ENCODE results near the gene CHD9.
A peak's percentile ranks its signal among the peaks of the same experiment; 100 is the strongest.

Gene CHD9

DNA sequence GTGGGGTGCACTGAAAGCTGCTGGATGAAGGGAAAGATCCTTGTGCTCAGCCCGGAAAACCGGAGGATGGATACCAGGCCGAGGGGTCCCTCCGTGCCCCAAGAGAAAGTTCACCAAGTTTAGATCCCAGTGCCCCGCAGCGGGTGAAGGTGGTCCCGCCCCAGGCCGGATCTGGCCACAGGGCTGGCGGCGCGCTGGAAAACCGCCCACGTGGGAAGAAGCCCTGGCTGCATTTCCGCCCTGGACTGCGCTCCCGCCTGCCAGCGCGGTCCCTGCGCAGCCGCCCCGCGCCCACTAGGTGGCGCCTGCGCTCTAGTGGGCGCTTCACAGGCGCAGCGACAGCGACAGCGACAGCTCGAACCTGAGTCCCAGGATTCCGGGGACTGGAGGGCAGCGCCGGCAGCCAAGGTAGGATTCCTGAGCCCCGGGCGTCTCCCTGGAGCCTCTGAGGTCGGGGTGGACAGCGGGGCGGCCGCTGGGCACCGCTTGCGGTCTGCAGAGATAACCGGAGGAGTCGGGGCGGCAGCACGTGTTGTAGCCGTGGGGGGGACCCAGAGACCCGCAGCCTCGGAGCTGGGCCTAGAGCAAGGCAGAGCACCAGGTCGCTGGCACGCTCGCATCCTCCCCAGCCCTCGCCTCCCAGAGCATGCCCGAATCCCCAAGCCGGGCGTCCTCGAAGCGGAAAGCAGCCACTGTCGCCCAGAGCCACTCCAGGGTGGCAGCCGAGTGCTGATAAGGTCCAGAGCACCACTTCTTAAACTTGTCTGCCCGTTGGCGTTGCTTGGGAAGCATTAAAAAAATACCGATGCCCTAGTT lies at the start of gene CHD9:
TSS of gene CHD9 (plus strand) at position 322 of the 816 bp plus-strand sequence. CDS start 101,099 bp downstream, outside the sequence.
- peak within 1 kb of the TSS; percentile 71 for H3K9ac ChIP-seq (ENCODE audit: low read length)
- H3K4me1 ChIP-seq (ENCODE audit: insufficient read depth, low read length, severe bottlenecking): peaks cover 45% of the 10 kb centered on the region
- H3K27ac ChIP-seq (ENCODE audit: low read depth, low read length, poor library complexity, severe bottlenecking): peak within 1 kb of the TSS; percentile 86
- peak within 1 kb of the TSS; percentile 78 for H3K4me3 ChIP-seq (ENCODE audit: low read depth, low read length, poor library complexity, severe bottlenecking)
- peaks cover 34% of the 10 kb centered on the region for H3K79me2 ChIP-seq (ENCODE audit: insufficient read depth, low read length)
- H3F3A ChIP-seq (ENCODE audit: insufficient read depth, low read length): no peaks in the 10 kb centered on the region
- TF ChIP-seq EZH2 (IDR thresholded peaks at IDR 0.05; ENCODE audit: borderline replicate concordance, low read length) (no peak), CTCF (IDR thresholded peaks at IDR 0.05; ENCODE audit: low read length) (peak; percentile 98)
- no peaks in the 10 kb centered on the region for H3K36me3 ChIP-seq (ENCODE audit: insufficient read depth, low read length)
- H3K27me3 ChIP-seq (ENCODE audit: insufficient read depth, low read length): no peaks in the 10 kb centered on the region
- no peaks in the 10 kb centered on the region for H3K9me2 ChIP-seq (ENCODE audit: low read depth, low read length)
- H2AFZ ChIP-seq (ENCODE audit: low read length): peak within 1 kb of the TSS; percentile 57; the same call in 1 of the 2 replicates
- H4K20me1 ChIP-seq (ENCODE audit: insufficient read depth, low read length): no peaks in the 10 kb centered on the region
- no peaks in the 10 kb centered on the region for H3K9me3 ChIP-seq (ENCODE audit: low read length)
- H3K4me2 ChIP-seq (ENCODE audit: low read length): peak within 1 kb of the TSS; percentile 99

GRCh38 chr16:53007095-53007494 lies 47.7 kb upstream of the CHD9 start:
- H3K27me3 ChIP-seq (ENCODE audit: insufficient read depth, low read length): no peaks in the 10 kb centered on the region
- H3K79me2 ChIP-seq (ENCODE audit: insufficient read depth, low read length): no peaks in the 10 kb centered on the region
- no peaks in the 10 kb centered on the region for H3K36me3 ChIP-seq (ENCODE audit: insufficient read depth, low read length)
- H4K20me1 ChIP-seq (ENCODE audit: insufficient read depth, low read length): no peaks in the 10 kb centered on the region
- no peak overlapping the region for H2AFZ ChIP-seq (ENCODE audit: low read length)
- H3F3A ChIP-seq (ENCODE audit: insufficient read depth, low read length): no peaks in the 10 kb centered on the region
- no peak overlapping the region for H3K4me3 ChIP-seq (ENCODE audit: low read depth, low read length, poor library complexity, severe bottlenecking)
- no peaks in the 10 kb centered on the region for H3K9me3 ChIP-seq (ENCODE audit: low read length)
- no peak overlapping the region for H3K27ac ChIP-seq (ENCODE audit: low read depth, low read length, poor library complexity, severe bottlenecking)
- no peaks in the 10 kb centered on the region for H3K4me1 ChIP-seq (ENCODE audit: insufficient read depth, low read length, severe bottlenecking)
- no peak overlapping the region for H3K9ac ChIP-seq (ENCODE audit: low read length)
- H3K9me2 ChIP-seq (ENCODE audit: low read depth, low read length): no peaks in the 10 kb centered on the region
- no peak for TF ChIP-seq EZH2 (IDR thresholded peaks at IDR 0.05; ENCODE audit: borderline replicate concordance, low read length)
- no peak; the same call in 1 of the 2 replicates for TF ChIP-seq CTCF (IDR thresholded peaks at IDR 0.05; ENCODE audit: low read length)
- no peak overlapping the region for H3K4me2 ChIP-seq (ENCODE audit: low read length)

GRCh38 chr16:53014287-53014686 lies 40.5 kb upstream of the CHD9 start:
- H3K4me1 ChIP-seq (ENCODE audit: insufficient read depth, low read length, severe bottlenecking): no peaks in the 10 kb centered on the region
- no peak overlapping the region for H3K27ac ChIP-seq (ENCODE audit: low read depth, low read length, poor library complexity, severe bottlenecking)
- no peaks in the 10 kb centered on the region for H3F3A ChIP-seq (ENCODE audit: insufficient read depth, low read length)
- no peaks in the 10 kb centered on the region for H3K9me2 ChIP-seq (ENCODE audit: low read depth, low read length)
- H4K20me1 ChIP-seq (ENCODE audit: insufficient read depth, low read length): no peaks in the 10 kb centered on the region
- no peak for TF ChIP-seq CTCF (IDR thresholded peaks at IDR 0.05; ENCODE audit: low read length)
- no peak for TF ChIP-seq EZH2 (IDR thresholded peaks at IDR 0.05; ENCODE audit: borderline replicate concordance, low read length)
- H3K9me3 ChIP-seq (ENCODE audit: low read length): no peaks in the 10 kb centered on the region
- H3K79me2 ChIP-seq (ENCODE audit: insufficient read depth, low read length): no peaks in the 10 kb centered on the region
- H2AFZ ChIP-seq (ENCODE audit: low read length): no peak overlapping the region
- H3K36me3 ChIP-seq (ENCODE audit: insufficient read depth, low read length): no peaks in the 10 kb centered on the region
- no peak overlapping the region for H3K9ac ChIP-seq (ENCODE audit: low read length)
- no peaks in the 10 kb centered on the region for H3K27me3 ChIP-seq (ENCODE audit: insufficient read depth, low read length)
- H3K4me2 ChIP-seq (ENCODE audit: low read length): no peak overlapping the region
- H3K4me3 ChIP-seq (ENCODE audit: low read depth, low read length, poor library complexity, severe bottlenecking): no peak overlapping the region

All from OCI-LY1 (cell line).